Astrocyte (in vitro differentiated cells and primary cell): Measurements from ENCODE around the gene SYNE1. TPM values are rescaled to one million over a fixed set of nuclear protein-coding genes. Genes with fewer than 3 reads are reported as not detected.

ENCODE experiments used
- DNase-seq: peaks from one replicate; pipeline ENCODE4 v3.0.0-alpha.2; 2010; ENCODE audit warnings: low read depth
- FAIRE-seq: peaks from 2 replicates; lab custom pipeline; 2011; peaks lifted over from hg19 to GRCh38; lab: Jason Lieb, UNC
- H2AFZ ChIP-seq: 2 replicates; pipeline ENCODE4 v1.6.0; 2012; ENCODE audit warnings: low read depth, low read length, inconsistent platforms
- H3K27ac ChIP-seq: 2 replicates; pipeline ENCODE4 v1.5.1; 2011; ENCODE audit warnings: low read depth, low read length, inconsistent platforms
- H3K27me3 ChIP-seq: 2 replicates; pipeline ENCODE4 v1.6.0; 2011; ENCODE audit warnings: low read length, inconsistent platforms; ENCODE audit not compliant: insufficient read depth
- H3K36me3 ChIP-seq: 2 replicates; pipeline ENCODE4 v1.5.1; 2011; ENCODE audit warnings: low read length, inconsistent platforms; ENCODE audit not compliant: insufficient read depth
- H3K4me1 ChIP-seq: 2 replicates; pipeline ENCODE4 v1.5.1; 2011; ENCODE audit warnings: low read length, inconsistent platforms; ENCODE audit not compliant: insufficient read depth
- H3K4me2 ChIP-seq: 2 replicates; pipeline ENCODE4 v1.6.0; 2012; ENCODE audit warnings: low read length, inconsistent platforms
- H3K4me3 ChIP-seq: 2 replicates; pipeline ENCODE4 v1.5.1; 2011; ENCODE audit warnings: low read depth, mild to moderate bottlenecking, low read length, inconsistent platforms; ENCODE audit not compliant: insufficient read depth
- H3K79me2 ChIP-seq: 2 replicates; pipeline ENCODE4 v1.6.0; 2012; ENCODE audit warnings: mild to moderate bottlenecking, low read length, inconsistent platforms; ENCODE audit not compliant: insufficient read depth
- H3K9ac ChIP-seq: 2 replicates; pipeline ENCODE4 v1.6.0; 2012; ENCODE audit warnings: mild to moderate bottlenecking, low read length, inconsistent platforms
- H3K9me3 ChIP-seq: 2 replicates; pipeline ENCODE4 v1.5.1; 2012; ENCODE audit warnings: low read depth, mild to moderate bottlenecking, low read length, inconsistent platforms; ENCODE audit not compliant: insufficient read depth
- H4K20me1 ChIP-seq: 2 replicates; pipeline ENCODE4 v1.6.0; 2012; ENCODE audit warnings: low read length, inconsistent platforms; ENCODE audit not compliant: insufficient read depth
- H3K27ac Mint-ChIP-seq: one replicate; pipeline ENCODE4 v1.8.0; 2021; ENCODE audit warnings: mild to moderate bottlenecking, mixed read lengths; ENCODE audit not compliant: unreplicated experiment
- H3K27me3 Mint-ChIP-seq: one replicate; pipeline ENCODE4 v1.8.0; 2021; ENCODE audit warnings: low read depth, mixed read lengths; ENCODE audit not compliant: unreplicated experiment
- H3K36me3 Mint-ChIP-seq: one replicate; pipeline ENCODE4 v1.8.0; 2021; ENCODE audit warnings: low read depth, mixed read lengths; ENCODE audit not compliant: unreplicated experiment
- H3K4me1 Mint-ChIP-seq: one replicate; pipeline ENCODE4 v1.8.0; 2021; ENCODE audit warnings: low read depth, mixed read lengths; ENCODE audit not compliant: unreplicated experiment
- H3K4me3 Mint-ChIP-seq: one replicate; pipeline ENCODE4 v1.8.0; 2021; ENCODE audit warnings: mild to moderate bottlenecking, moderate library complexity, mixed read lengths; ENCODE audit not compliant: unreplicated experiment
- H3K9me3 Mint-ChIP-seq: one replicate; pipeline ENCODE4 v1.8.0; 2021; ENCODE audit warnings: mild to moderate bottlenecking, mixed read lengths; ENCODE audit not compliant: unreplicated experiment
- CTCF ChIP-seq: IDR thresholded peaks from 2 replicates; pipeline ENCODE4 v1.5.1; 2011; ENCODE audit warnings: low read depth, mild to moderate bottlenecking, inconsistent platforms, low read length, moderate library complexity; ENCODE audit not compliant: insufficient read depth
- EZH2 ChIP-seq: IDR thresholded peaks from 2 replicates; pipeline ENCODE4 v1.6.1; 2012; ENCODE audit warnings: mild to moderate bottlenecking, low read length, inconsistent platforms; ENCODE audit not compliant: insufficient read depth
- total RNA-seq: library from RNA; stranded (reverse); gene quantifications from 2 replicates; pipeline ENCODE4 v1.2.1, GENCODE V29; 2021

Gene SYNE1
- total RNA-seq, 1 donor from 2014 or later, result 66.5 TPM

- DNase-seq (peak; percentile 46), FAIRE-seq (no peak)
- no peak overlapping the region for H3K4me3 ChIP-seq
- peaks cover 22% of the 10 kb centered on the region for H3K4me1 Mint-ChIP-seq
- no peaks in the 10 kb centered on the region for H3K27me3 Mint-ChIP-seq
- no peak overlapping the region for H3K9ac ChIP-seq
- H3K27ac ChIP-seq, result no peak overlapping the region
- no peaks in the 10 kb centered on the region for H3K27me3 ChIP-seq
- no peak overlapping the region for H3K4me2 ChIP-seq
- H3K4me1 ChIP-seq, result no peaks in the 10 kb centered on the region
- no peak overlapping the region for H2AFZ ChIP-seq
- H3K79me2 ChIP-seq, result no peaks in the 10 kb centered on the region
- TF ChIP-seq CTCF (no peak), EZH2 (no peak)
- no peak overlapping the region for H3K4me3 Mint-ChIP-seq
- no peaks in the 10 kb centered on the region for H3K9me3 ChIP-seq
- H4K20me1 ChIP-seq, result no peaks in the 10 kb centered on the region
- H3K9me3 Mint-ChIP-seq, result no peaks in the 10 kb centered on the region
- H3K36me3 ChIP-seq, result no peaks in the 10 kb centered on the region
- H3K27ac Mint-ChIP-seq, result no peak overlapping the region
- H3K36me3 Mint-ChIP-seq, result no peaks in the 10 kb centered on the region
These were observed 61.5 kb downstream of the SYNE1 start for GRCh38 chr6:152575621-152576150.

GRCh38 chr6:152575161-152575560 lies 62.0 kb downstream of the SYNE1 start:
- Mint-ChIP-seq H3K4me3 (no peak overlapping the region), H3K27me3 (no peaks in the 10 kb centered on the region), H3K4me1 (peaks cover 22% of the 10 kb centered on the region), H3K9me3 (no peaks in the 10 kb centered on the region), H3K36me3 (no peaks in the 10 kb centered on the region), H3K27ac (no peak overlapping the region)
- Histone ChIP-seq H3K27ac (no peak overlapping the region), H4K20me1 (no peaks in the 10 kb centered on the region), H3K4me1 (no peaks in the 10 kb centered on the region), H3K27me3 (no peaks in the 10 kb centered on the region), H3K9me3 (no peaks in the 10 kb centered on the region), H3K79me2 (no peaks in the 10 kb centered on the region), H3K4me3 (no peak overlapping the region), H3K36me3 (no peaks in the 10 kb centered on the region), H2AFZ (no peak overlapping the region), H3K9ac (no peak overlapping the region), H3K4me2 (no peak overlapping the region)
- TF ChIP-seq EZH2, result no peak
- TF ChIP-seq CTCF, result no peak
- no peak for DNase-seq
- peak; percentile 29 for FAIRE-seq

GRCh38 chr6:152573762-152574161 lies 63.4 kb downstream of the SYNE1 start:
- H3K27me3 ChIP-seq, result no peaks in the 10 kb centered on the region
- no peaks in the 10 kb centered on the region for H4K20me1 ChIP-seq
- H3K79me2 ChIP-seq, result no peaks in the 10 kb centered on the region
- TF ChIP-seq CTCF (no peak), EZH2 (no peak)
- no peak for FAIRE-seq
- no peak overlapping the region for H2AFZ ChIP-seq
- Mint-ChIP-seq H3K9me3 (no peaks in the 10 kb centered on the region), H3K36me3 (no peaks in the 10 kb centered on the region), H3K4me3 (no peak overlapping the region), H3K27ac (no peak overlapping the region), H3K4me1 (peaks cover 22% of the 10 kb centered on the region), H3K27me3 (no peaks in the 10 kb centered on the region)
- no peak for DNase-seq
- no peak overlapping the region for H3K4me2 ChIP-seq
- no peaks in the 10 kb centered on the region for H3K4me1 ChIP-seq
- H3K9ac ChIP-seq, result no peak overlapping the region
- no peaks in the 10 kb centered on the region for H3K36me3 ChIP-seq
- H3K27ac ChIP-seq, result no peak overlapping the region
- no peak overlapping the region for H3K4me3 ChIP-seq
- no peaks in the 10 kb centered on the region for H3K9me3 ChIP-seq
